ENCODE data around the gene TTLL11.

TTLL11 gene

GRCh38 chr9:121812159-121812735 is 280.9 kb downstream of the TTLL11 start:
- TF ChIP-seq CTCF (IDR thresholded peaks at IDR 0.05; ENCODE audit: low read depth, low read length, poor library complexity, severe bottlenecking) (no peak), EZH2phosphoT487 (IDR thresholded peaks at IDR 0.05; ENCODE audit: borderline replicate concordance, low read length) (no peak)
- no peak overlapping the region for H3K4me3 ChIP-seq (ENCODE audit: low read length)

GRCh38 chr9:121811751-121812150 is 281.4 kb downstream of the TTLL11 start:
- no peak overlapping the region for H3K4me2 ChIP-seq (ENCODE audit: low read length)
- no peaks in the 10 kb centered on the region for H3K9me2 ChIP-seq (replicated peaks; ENCODE audit: control insufficient read depth, low read length)
- H3F3A ChIP-seq (ENCODE audit: control insufficient read depth, insufficient read depth): no peaks in the 10 kb centered on the region
- no peaks in the 10 kb centered on the region for H3K4me1 ChIP-seq (ENCODE audit: control insufficient read depth, low read length)
- H3K4me3 ChIP-seq (ENCODE audit: low read length): no peak overlapping the region
- H3K36me3 ChIP-seq (ENCODE audit: control insufficient read depth, low read length): no peaks in the 10 kb centered on the region
- H3K9me3 ChIP-seq (ENCODE audit: control insufficient read depth, insufficient read depth, low read length): no peaks in the 10 kb centered on the region
- H3K79me2 ChIP-seq (ENCODE audit: control insufficient read depth, low read length): no peaks in the 10 kb centered on the region
- no peaks in the 10 kb centered on the region for H3K27me3 ChIP-seq (ENCODE audit: control insufficient read depth, low read length)
- H4K20me1 ChIP-seq (ENCODE audit: control insufficient read depth, insufficient read depth, low read depth, low read length): no peaks in the 10 kb centered on the region
- TF ChIP-seq CTCF (IDR thresholded peaks at IDR 0.05; ENCODE audit: low read depth, low read length, poor library complexity, severe bottlenecking) (no peak), EZH2phosphoT487 (IDR thresholded peaks at IDR 0.05; ENCODE audit: borderline replicate concordance, low read length) (no peak)
- H3K27ac ChIP-seq (ENCODE audit: low read depth, low read length): no peak overlapping the region

More at GRCh38 chr9:121812159-121812735, 280.9 kb downstream of the TTLL11 start:
- no peaks in the 10 kb centered on the region for H3K4me1 ChIP-seq (ENCODE audit: control insufficient read depth, low read length)
- no peak overlapping the region for H3K4me2 ChIP-seq (ENCODE audit: low read length)
- no peaks in the 10 kb centered on the region for H3K79me2 ChIP-seq (ENCODE audit: control insufficient read depth, low read length)
- H3K27me3 ChIP-seq (ENCODE audit: control insufficient read depth, low read length): no peaks in the 10 kb centered on the region
- no peaks in the 10 kb centered on the region for H3K9me2 ChIP-seq (replicated peaks; ENCODE audit: control insufficient read depth, low read length)
- no peaks in the 10 kb centered on the region for H4K20me1 ChIP-seq (ENCODE audit: control insufficient read depth, insufficient read depth, low read depth, low read length)
- H3K27ac ChIP-seq (ENCODE audit: low read depth, low read length): no peak overlapping the region
- no peaks in the 10 kb centered on the region for H3K9me3 ChIP-seq (ENCODE audit: control insufficient read depth, insufficient read depth, low read length)
- H3F3A ChIP-seq (ENCODE audit: control insufficient read depth, insufficient read depth): no peaks in the 10 kb centered on the region
- H3K36me3 ChIP-seq (ENCODE audit: control insufficient read depth, low read length): no peaks in the 10 kb centered on the region

- Histone ChIP-seq H3K27ac (ENCODE audit: low read depth, low read length) (no peak overlapping the region), H3K27me3 (ENCODE audit: control insufficient read depth, low read length) (no peaks in the 10 kb centered on the region), H3K4me1 (ENCODE audit: control insufficient read depth, low read length) (no peaks in the 10 kb centered on the region), H3K36me3 (ENCODE audit: control insufficient read depth, low read length) (no peaks in the 10 kb centered on the region), H3F3A (ENCODE audit: control insufficient read depth, insufficient read depth) (no peaks in the 10 kb centered on the region), H3K4me2 (ENCODE audit: low read length) (no peak overlapping the region), H3K9me3 (ENCODE audit: control insufficient read depth, insufficient read depth, low read length) (no peaks in the 10 kb centered on the region), H3K9me2 (replicated peaks; ENCODE audit: control insufficient read depth, low read length) (no peaks in the 10 kb centered on the region), H3K4me3 (ENCODE audit: low read length) (no peak overlapping the region), H4K20me1 (ENCODE audit: control insufficient read depth, insufficient read depth, low read depth, low read length) (no peaks in the 10 kb centered on the region), H3K79me2 (ENCODE audit: control insufficient read depth, low read length) (no peaks in the 10 kb centered on the region)
- TF ChIP-seq CTCF (IDR thresholded peaks at IDR 0.05; ENCODE audit: low read depth, low read length, poor library complexity, severe bottlenecking) (no peak), EZH2phosphoT487 (IDR thresholded peaks at IDR 0.05; ENCODE audit: borderline replicate concordance, low read length) (no peak)
Measured at GRCh38 chr9:121811140-121811539, 282.0 kb downstream of the TTLL11 start.

All from DOHH2 (cell line).